Panc1 (cell line): ENCODE measurements around the gene AGRN. TPM values are rescaled to one million over a fixed set of nuclear protein-coding genes. Genes with fewer than 3 reads are reported as not detected.

Source experiments
- ATAC-seq: fragments of 200-7000 bp; cut with Tn5 transposase; 2 replicates; pipeline ENCODE4 v1.9.1; 2020; ENCODE audit warnings: mild to moderate bottlenecking, moderate library complexity
- BruUV-seq: library from RNA; stranded (reverse); fragments of 400-500 nt; replicated peaks from 2 replicates; lab custom pipeline; 2021; lab: Mats Ljungman, UMichigan
- CTCF ChIA-PET: fragments of 300-600 bp; sonication (Branson Sonifier 250); formaldehyde crosslinking; loops from one replicate; lab custom pipeline; 2022; ENCODE audit warnings: antibody characterized with exemption; lab: Charles Lee
- POLR2A ChIA-PET: fragments of 300-600 bp; sonication (Branson Sonifier 250); formaldehyde crosslinking; loops from one replicate; lab custom pipeline; 2022; ENCODE audit warnings: antibody characterized with exemption; lab: Charles Lee
- DNase-seq: peaks from one replicate; pipeline ENCODE4 v3.0.0-alpha.2; 2010; ENCODE audit warnings: low read depth, low spot score
- H3K27ac ChIP-seq: 2 replicates; pipeline ENCODE4 v1.5.1; 2011; ENCODE audit warnings: mild to moderate bottlenecking, low read length, inconsistent platforms
- H3K27me3 ChIP-seq: fragments of 200-500 bp; sonication (Bioruptor generic); 2 replicates; pipeline ENCODE4 v1.6.0; 2014; ENCODE audit warnings: low read length, inconsistent platforms; ENCODE audit not compliant: control insufficient read depth, insufficient read depth
- H3K36me3 ChIP-seq: fragments of 200-500 bp; sonication (Bioruptor generic); 2 replicates; pipeline ENCODE4 v1.5.1; 2014; ENCODE audit warnings: inconsistent platforms, mild to moderate bottlenecking, low read length, moderate library complexity; ENCODE audit not compliant: control insufficient read depth, insufficient read depth
- H3K4me1 ChIP-seq: 2 replicates; pipeline ENCODE4 v1.5.1; 2011; ENCODE audit warnings: inconsistent platforms, mild to moderate bottlenecking, low read length, moderate library complexity; ENCODE audit not compliant: control insufficient read depth, insufficient read depth
- H3K4me3 ChIP-seq, 2 experiments: 2 replicates each; pipeline ENCODE4 v1.5.1; 2011 to 2012; ENCODE audit warnings: low read depth in 2 of 2, low read length in 2 of 2, mild to moderate bottlenecking in 2 of 2, inconsistent platforms in 1 of 2, moderate library complexity in 1 of 2
- H3K9me3 ChIP-seq: fragments of 200-500 bp; sonication (Bioruptor generic); 2 replicates; pipeline ENCODE4 v1.5.1; 2014; ENCODE audit warnings: low read depth, mild to moderate bottlenecking, inconsistent platforms, low read length, moderate library complexity; ENCODE audit not compliant: control insufficient read depth, insufficient read depth
- POLR2AphosphoS5 ChIP-seq: IDR thresholded peaks from 2 replicates; pipeline ENCODE4 v1.6.1; 2012; ENCODE audit warnings: mild to moderate bottlenecking, low read depth, low read length, moderate library complexity
- SIN3A ChIP-seq: IDR thresholded peaks from 2 replicates; pipeline ENCODE4 v1.6.1; 2012; ENCODE audit warnings: low read depth, mild to moderate bottlenecking, low read length, moderate library complexity, borderline replicate concordance; ENCODE audit not compliant: insufficient read depth
- TCF7L2 ChIP-seq: IDR thresholded peaks from 2 replicates; pipeline ENCODE4 v1.6.1; 2011; ENCODE audit warnings: mild to moderate bottlenecking, low read depth, low read length, inconsistent platforms
- in situ Hi-C: cut with HindIII; loops from 2 replicates; pipeline ENCODE4 v1.10.0; 2016; ENCODE audit warnings: low sequenced_read_pairs, low pct_unique_long_range_greater_than_20kb
- intact Hi-C: fragments of 100-400 bp; cut with micrococcal nuclease; formaldehyde crosslinking; loops from one replicate; pipeline ENCODE4 v1.10.0; 2022; ENCODE audit not compliant: unreplicated experiment
- total RNA-seq: library from RNA; stranded (reverse); gene quantifications from one replicate; pipeline ENCODE4 v1.2.1, GENCODE V29; 2021; ENCODE audit not compliant: unreplicated experiment
- TF ChIP-seq, protein P1 (sequence below), 2 experiments: IDR thresholded peaks; 2 replicates each; pipeline ENCODE4 v1.6.1; 2011 to 2012; ENCODE audit warnings: low read depth in 2 of 2, control low read depth in 1 of 2, low read length in 1 of 2, mild to moderate bottlenecking in 1 of 2, moderate library complexity in 1 of 2; ENCODE audit not compliant: insufficient read depth in 1 of 2
- TF ChIP-seq, protein P2 (sequence below): fragments of 450-650 bp; IDR thresholded peaks from 2 replicates; pipeline ENCODE4 v1.5.1; 2017; ENCODE audit warnings: mild to moderate bottlenecking

AGRN gene
- total RNA-seq, 1 experiment from 2014 or later = 153 TPM

DNA sequence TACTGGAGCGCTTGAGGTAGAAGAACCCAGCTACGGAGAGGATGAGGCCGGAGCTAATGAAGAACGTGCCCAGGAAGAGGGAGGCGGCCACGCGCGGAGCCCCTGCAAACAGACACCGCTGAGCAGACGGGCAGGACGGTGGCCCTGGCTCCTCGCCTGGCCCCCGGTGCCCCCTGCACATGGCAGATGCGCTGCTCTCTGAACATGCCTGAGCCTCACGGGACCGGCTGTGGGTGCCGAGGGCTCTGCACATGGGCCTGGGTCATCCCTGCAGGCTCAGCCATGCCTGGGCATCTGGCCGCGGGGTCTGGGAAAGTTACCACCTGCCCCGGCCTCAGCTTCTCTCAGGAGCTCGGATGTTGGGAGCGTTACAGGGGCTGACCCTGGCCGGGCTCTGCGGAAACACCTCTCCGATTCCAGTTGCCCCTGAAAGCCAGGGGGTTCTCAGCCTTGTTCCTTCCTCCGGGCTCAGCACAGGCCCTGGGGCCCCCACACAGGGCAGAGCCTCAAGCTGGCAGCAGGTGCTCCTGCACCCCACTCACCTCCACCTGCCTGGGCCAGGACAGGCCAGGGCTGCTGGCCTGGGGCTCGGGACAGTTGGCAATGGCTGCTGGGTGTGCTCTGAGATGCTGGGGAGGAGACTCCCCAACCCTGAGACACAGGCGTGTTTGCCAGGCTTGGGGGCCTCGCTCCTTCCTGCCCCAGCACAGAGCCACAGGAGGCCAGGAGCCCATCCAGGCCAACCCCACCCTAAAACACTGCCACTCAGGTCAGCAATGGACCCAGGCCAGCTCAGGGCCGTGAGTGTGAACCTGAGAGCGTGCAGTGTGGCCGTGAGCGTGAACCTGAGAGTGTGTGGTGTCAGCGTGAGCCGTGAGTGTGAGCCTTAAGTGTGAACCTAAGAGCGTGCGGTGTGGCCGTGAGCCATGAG, 66.3 kb downstream of the AGRN start:
- no TSS peak for BruUV-seq
- Histone ChIP-seq H3K36me3 (no peaks in the 10 kb centered on the region), H3K4me1 (no peaks in the 10 kb centered on the region), H3K4me3 (no peak overlapping the region), H3K27ac (no peak overlapping the region), H3K27me3 (no peaks in the 10 kb centered on the region), H3K9me3 (no peaks in the 10 kb centered on the region)
- intact Hi-C loops (no loop called here), in situ Hi-C loops (no loop called here)
- ChIA-PET POLR2A (interaction anchor here (0.7 kb wide), 1 partner anchor 10 kb away, joined by 3 read pairs; no protein-coding TSS in a partner anchor), CTCF (no interaction called here)
- TF ChIP-seq TCF7L2 (no peak), POLR2AphosphoS5 (no peak), SIN3A (no peak)
- TF ChIP-seq, protein P1, sequence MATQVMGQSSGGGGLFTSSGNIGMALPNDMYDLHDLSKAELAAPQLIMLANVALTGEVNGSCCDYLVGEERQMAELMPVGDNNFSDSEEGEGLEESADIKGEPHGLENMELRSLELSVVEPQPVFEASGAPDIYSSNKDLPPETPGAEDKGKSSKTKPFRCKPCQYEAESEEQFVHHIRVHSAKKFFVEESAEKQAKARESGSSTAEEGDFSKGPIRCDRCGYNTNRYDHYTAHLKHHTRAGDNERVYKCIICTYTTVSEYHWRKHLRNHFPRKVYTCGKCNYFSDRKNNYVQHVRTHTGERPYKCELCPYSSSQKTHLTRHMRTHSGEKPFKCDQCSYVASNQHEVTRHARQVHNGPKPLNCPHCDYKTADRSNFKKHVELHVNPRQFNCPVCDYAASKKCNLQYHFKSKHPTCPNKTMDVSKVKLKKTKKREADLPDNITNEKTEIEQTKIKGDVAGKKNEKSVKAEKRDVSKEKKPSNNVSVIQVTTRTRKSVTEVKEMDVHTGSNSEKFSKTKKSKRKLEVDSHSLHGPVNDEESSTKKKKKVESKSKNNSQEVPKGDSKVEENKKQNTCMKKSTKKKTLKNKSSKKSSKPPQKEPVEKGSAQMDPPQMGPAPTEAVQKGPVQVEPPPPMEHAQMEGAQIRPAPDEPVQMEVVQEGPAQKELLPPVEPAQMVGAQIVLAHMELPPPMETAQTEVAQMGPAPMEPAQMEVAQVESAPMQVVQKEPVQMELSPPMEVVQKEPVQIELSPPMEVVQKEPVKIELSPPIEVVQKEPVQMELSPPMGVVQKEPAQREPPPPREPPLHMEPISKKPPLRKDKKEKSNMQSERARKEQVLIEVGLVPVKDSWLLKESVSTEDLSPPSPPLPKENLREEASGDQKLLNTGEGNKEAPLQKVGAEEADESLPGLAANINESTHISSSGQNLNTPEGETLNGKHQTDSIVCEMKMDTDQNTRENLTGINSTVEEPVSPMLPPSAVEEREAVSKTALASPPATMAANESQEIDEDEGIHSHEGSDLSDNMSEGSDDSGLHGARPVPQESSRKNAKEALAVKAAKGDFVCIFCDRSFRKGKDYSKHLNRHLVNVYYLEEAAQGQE (IDR thresholded peaks at IDR 0.05; ENCODE audit: insufficient read depth in 1 of 2, low read depth in 2 of 2, low read length in 1 of 2) = no peak
- TF ChIP-seq, protein P2, sequence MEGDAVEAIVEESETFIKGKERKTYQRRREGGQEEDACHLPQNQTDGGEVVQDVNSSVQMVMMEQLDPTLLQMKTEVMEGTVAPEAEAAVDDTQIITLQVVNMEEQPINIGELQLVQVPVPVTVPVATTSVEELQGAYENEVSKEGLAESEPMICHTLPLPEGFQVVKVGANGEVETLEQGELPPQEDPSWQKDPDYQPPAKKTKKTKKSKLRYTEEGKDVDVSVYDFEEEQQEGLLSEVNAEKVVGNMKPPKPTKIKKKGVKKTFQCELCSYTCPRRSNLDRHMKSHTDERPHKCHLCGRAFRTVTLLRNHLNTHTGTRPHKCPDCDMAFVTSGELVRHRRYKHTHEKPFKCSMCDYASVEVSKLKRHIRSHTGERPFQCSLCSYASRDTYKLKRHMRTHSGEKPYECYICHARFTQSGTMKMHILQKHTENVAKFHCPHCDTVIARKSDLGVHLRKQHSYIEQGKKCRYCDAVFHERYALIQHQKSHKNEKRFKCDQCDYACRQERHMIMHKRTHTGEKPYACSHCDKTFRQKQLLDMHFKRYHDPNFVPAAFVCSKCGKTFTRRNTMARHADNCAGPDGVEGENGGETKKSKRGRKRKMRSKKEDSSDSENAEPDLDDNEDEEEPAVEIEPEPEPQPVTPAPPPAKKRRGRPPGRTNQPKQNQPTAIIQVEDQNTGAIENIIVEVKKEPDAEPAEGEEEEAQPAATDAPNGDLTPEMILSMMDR = no peak
- ATAC-seq (no peak), DNase-seq (no peak)

DNA sequence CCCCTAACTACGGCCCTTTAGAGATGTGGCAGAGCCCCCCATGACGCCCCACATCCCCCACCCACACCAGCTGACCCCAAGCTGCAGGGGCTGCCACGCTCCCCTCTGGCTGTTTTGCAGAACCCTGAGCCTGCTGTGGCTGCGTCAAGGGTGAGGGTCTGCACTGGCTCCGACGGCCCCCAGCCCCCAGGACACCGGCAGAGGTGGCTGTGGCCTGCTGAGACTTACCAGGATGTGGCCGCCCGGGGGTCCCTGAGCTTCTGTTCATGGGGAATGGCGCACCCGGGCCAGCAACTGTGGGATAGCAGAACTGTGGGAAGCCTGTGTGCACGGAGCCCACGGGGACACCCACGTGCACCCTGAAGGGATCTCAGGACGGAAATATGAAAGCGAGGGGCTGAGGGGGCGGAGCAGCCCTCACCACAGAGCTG, 67.0 kb downstream of the AGRN start:
- TF ChIP-seq SIN3A = no peak
- TF ChIP-seq TCF7L2 = no peak
- TF ChIP-seq, protein P2 = no peak
- no peak for TF ChIP-seq POLR2AphosphoS5
- TF ChIP-seq, protein P1 (IDR thresholded peaks at IDR 0.05; ENCODE audit: insufficient read depth in 1 of 2, low read depth in 2 of 2, low read length in 1 of 2) = no peak
- CTCF ChIA-PET = no interaction called here
- no peaks in the 10 kb centered on the region for H3K36me3 ChIP-seq
- no peaks in the 10 kb centered on the region for H3K4me1 ChIP-seq
- no peak for ATAC-seq
- DNase-seq = no peak
- H3K27ac ChIP-seq = no peak overlapping the region
- no peaks in the 10 kb centered on the region for H3K27me3 ChIP-seq
- no TSS peak for BruUV-seq
- intact Hi-C loops = no loop called here
- H3K4me3 ChIP-seq = no peak overlapping the region
- POLR2A ChIA-PET = interaction anchor here (0.7 kb wide), 1 partner anchor 9 kb away, joined by 3 read pairs; no protein-coding TSS in a partner anchor
- H3K9me3 ChIP-seq = no peaks in the 10 kb centered on the region
- in situ Hi-C loops = no loop called here
